ENCODE data around the gene C2orf72. TPM values are rescaled to one million over a fixed set of nuclear protein-coding genes. Genes with fewer than 3 reads are reported as not detected.

The C2orf72 gene
- total and polyA plus RNA-seq, 2 of the 13 experiments (the other 11 are each of a cell fraction or from before 2014, with no cell fraction given), result 147 to 203 TPM

DNA sequence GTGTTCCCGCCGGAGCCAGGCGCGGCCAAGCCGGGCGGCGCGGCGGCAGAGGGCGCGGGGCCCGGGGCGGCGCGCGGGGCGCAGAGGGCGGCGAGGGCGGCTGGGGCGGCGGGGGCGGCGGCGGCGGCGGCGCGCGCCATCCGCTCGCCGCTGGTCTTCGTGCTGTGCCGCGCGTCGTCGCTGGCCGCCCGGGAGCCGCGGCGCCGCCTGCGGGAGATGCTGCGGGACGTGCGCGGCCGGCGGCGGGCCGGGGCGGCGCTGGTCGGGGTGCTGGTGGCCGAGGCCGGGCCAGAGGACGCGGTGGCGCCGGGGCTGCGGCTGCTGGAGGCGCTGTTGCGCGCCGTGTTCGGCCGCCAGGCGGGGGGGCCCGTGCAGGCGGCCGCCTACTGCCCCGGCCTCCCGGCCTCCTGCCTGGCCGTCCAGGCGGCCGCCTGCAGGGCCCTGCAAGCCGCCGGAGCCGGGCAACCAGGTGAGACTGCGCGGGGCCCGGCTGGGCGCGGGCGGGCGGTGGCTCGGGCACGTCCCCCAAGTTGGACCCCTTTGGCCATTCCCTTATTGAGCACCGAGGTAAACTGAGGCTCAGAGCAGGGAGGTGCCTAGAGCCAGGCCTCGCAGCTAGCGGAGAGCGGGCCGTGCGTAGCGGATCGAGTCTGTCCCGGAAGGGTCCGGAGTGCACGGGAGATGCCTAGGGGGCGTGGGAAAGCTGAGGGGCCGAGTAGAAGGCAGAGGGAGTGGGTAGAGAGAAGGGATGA lies 584 bp downstream of the C2orf72 start (continued):
- TF ChIP-seq, protein P1, sequence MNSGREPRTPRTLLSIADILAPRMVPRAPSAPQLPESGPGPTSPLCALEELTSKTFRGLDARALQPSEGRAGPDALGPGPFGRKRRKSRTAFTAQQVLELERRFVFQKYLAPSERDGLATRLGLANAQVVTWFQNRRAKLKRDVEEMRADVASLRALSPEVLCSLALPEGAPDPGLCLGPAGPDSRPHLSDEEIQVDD (CRISPR knock-in tag; IDR thresholded peaks at IDR 0.05; ENCODE audit: borderline replicate concordance), result no peak
- TF ChIP-seq PLRG1 (conservative IDR thresholded peaks at IDR 0.05) (no peak), NBN (conservative IDR thresholded peaks at IDR 0.05) (no peak), ZNF296 (CRISPR knock-in tag; conservative IDR thresholded peaks at IDR 0.05) (no peak), PCBP1 (IDR thresholded peaks at IDR 0.05; ENCODE audit: borderline replicate concordance, low read depth, low read length) (peak; percentile 67; the same call in 1 of the 2 replicates), TCF12 (IDR thresholded peaks at IDR 0.05) (no peak), TCF12 (CRISPR knock-in tag; IDR thresholded peaks at IDR 0.05) (no peak; the same call in 1 of the 2 replicates), ZNF180 (CRISPR knock-in tag; IDR thresholded peaks at IDR 0.05; ENCODE audit: borderline replicate concordance, low read depth) (no peak), AGO1 (IDR thresholded peaks at IDR 0.05; ENCODE audit: low read depth, low read length, poor library complexity, severe bottlenecking) (no peak), ATF7 (IDR thresholded peaks at IDR 0.05) (no peak), ATF7 (CRISPR knock-in tag; IDR thresholded peaks at IDR 0.05) (no peak), POLR2G (IDR thresholded peaks at IDR 0.05; ENCODE audit: low read depth, low read length) (0 out of 2 replicates have a peak, but pooled peaks have one; percentile 11), KMT2B (CRISPR knock-in tag; IDR thresholded peaks at IDR 0.05) (peak; percentile 12; the same call in 1 of the 2 replicates), ZNF274 (CRISPR knock-in tag; IDR thresholded peaks at IDR 0.05) (no peak), ZNF235 (CRISPR knock-in tag; IDR thresholded peaks at IDR 0.05; ENCODE audit: borderline replicate concordance) (no peak), CCDC6 (CRISPR knock-in tag; IDR thresholded peaks at IDR 0.05) (no peak), NFYB (CRISPR knock-in tag; IDR thresholded peaks at IDR 0.05) (no peak), EHMT2 (IDR thresholded peaks at IDR 0.05; ENCODE audit: borderline replicate concordance, low read depth, low read length) (no peak), NRL (CRISPR knock-in tag; IDR thresholded peaks at IDR 0.05; ENCODE audit: borderline replicate concordance) (0 out of 2 replicates have a peak, but pooled peaks have one; percentile 31), TBL1XR1 (IDR thresholded peaks at IDR 0.05; ENCODE audit: borderline replicate concordance, low read length, partially characterized antibody) (no peak), ZKSCAN1 (IDR thresholded peaks at IDR 0.05; ENCODE audit: low read length) (no peak), ZNF354B (CRISPR knock-in tag; IDR thresholded peaks at IDR 0.05) (no peak), ZNF225 (CRISPR knock-in tag; IDR thresholded peaks at IDR 0.05) (peak; percentile 24; the same call in 1 of the 2 replicates), ARNT (IDR thresholded peaks at IDR 0.05) (no peak), FOXK1 (CRISPR knock-in tag; IDR thresholded peaks at IDR 0.05; ENCODE audit: borderline replicate concordance, low read depth) (no peak), ZNF773 (CRISPR knock-in tag; IDR thresholded peaks at IDR 0.05; ENCODE audit: borderline replicate concordance) (no peak)
- TF ChIP-seq, protein P2, sequence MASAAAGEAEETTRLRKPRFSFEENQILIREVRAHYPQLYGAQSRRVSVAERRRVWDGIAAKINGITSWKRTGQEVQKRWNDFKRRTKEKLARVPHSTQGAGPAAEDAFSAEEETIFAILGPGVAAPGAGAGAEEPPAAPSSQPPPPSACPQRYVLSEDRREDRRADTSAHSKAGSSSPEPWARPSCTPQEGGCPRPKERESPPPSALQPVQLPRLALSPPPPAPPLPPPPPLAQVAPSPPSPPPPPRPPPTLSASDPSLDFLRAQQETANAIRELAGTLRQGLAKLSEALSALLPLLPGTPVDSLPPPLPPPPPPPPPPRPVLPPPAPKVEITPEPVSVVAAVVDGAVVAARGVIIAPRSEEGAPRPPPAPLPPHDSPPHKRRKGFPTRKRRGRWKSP (CRISPR knock-in tag; IDR thresholded peaks at IDR 0.05), result no peak
- TF ChIP-seq, protein P3, sequence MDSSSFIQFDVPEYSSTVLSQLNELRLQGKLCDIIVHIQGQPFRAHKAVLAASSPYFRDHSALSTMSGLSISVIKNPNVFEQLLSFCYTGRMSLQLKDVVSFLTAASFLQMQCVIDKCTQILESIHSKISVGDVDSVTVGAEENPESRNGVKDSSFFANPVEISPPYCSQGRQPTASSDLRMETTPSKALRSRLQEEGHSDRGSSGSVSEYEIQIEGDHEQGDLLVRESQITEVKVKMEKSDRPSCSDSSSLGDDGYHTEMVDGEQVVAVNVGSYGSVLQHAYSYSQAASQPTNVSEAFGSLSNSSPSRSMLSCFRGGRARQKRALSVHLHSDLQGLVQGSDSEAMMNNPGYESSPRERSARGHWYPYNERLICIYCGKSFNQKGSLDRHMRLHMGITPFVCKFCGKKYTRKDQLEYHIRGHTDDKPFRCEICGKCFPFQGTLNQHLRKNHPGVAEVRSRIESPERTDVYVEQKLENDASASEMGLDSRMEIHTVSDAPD (CRISPR knock-in tag; IDR thresholded peaks at IDR 0.05), result no peak
- TF ChIP-seq, protein P4, sequence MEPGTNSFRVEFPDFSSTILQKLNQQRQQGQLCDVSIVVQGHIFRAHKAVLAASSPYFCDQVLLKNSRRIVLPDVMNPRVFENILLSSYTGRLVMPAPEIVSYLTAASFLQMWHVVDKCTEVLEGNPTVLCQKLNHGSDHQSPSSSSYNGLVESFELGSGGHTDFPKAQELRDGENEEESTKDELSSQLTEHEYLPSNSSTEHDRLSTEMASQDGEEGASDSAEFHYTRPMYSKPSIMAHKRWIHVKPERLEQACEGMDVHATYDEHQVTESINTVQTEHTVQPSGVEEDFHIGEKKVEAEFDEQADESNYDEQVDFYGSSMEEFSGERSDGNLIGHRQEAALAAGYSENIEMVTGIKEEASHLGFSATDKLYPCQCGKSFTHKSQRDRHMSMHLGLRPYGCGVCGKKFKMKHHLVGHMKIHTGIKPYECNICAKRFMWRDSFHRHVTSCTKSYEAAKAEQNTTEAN (CRISPR knock-in tag; conservative IDR thresholded peaks at IDR 0.05), result no peak

All from HepG2 (cell line).